8988T (cell line): ENCODE results near the gene INKA1.
"Not testable (repeated sequence)": the region's sequence is repeated elsewhere in the genome, so short reads cannot be mapped to it uniquely, and the experiment has no call there.

Experiments used
- DNase-seq: peaks from one replicate; pipeline ENCODE4 v3.0.0; 2011

Gene INKA1

DNA sequence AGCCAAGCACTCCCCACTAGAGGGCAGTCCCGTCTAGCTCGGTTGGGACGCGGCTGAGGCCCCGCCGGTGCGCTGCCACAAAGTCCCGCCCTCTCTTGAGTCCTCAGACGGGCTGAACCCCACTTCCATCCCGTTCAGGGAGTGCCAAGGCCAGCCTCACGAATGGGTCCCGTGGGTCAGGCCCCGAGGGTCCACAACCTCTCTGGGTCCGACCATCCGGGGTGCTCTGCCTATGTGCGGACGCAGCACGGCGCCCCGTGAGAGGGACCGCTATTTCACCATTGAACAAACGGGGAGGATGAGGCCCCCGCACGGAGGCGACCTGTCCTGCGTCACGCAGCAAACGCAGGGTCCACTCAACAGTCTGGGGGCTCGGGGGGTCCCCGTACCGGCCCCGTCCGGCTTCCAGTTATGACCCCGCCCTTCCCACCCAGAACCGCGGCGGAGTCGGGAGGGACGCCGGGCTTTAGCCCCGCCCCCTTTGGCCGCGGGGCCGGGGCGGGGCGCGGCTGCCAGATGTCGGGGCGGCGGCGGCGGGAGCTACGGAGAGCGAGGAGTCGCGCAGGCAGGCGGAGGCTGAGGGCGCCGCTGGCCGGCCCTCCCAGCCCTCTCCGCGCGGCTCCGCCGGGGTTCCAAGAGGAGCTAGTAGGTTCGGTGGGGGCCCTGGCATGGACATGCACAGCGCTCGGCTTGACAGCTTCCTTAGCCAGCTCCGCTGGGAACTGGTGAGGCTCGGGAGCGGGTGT, at the start of gene INKA1:
Gene INKA1, plus strand, starts transcription at position 543 of the 746 bp plus-strand sequence. Its CDS starts 132 bp downstream, at position 675.
- DNase-seq = peak; percentile 94

- DNase-seq = no peak
These were observed 48.5 kb upstream of the INKA1 start for GRCh38 chr3:49754536-49754935.

GRCh38 chr3:49756036-49756435, 47.0 kb upstream of the INKA1 start:
- DNase-seq = no peak

- no peak for DNase-seq
These were observed 45.9 kb upstream of the INKA1 start for GRCh38 chr3:49757197-49757596.

DNA sequence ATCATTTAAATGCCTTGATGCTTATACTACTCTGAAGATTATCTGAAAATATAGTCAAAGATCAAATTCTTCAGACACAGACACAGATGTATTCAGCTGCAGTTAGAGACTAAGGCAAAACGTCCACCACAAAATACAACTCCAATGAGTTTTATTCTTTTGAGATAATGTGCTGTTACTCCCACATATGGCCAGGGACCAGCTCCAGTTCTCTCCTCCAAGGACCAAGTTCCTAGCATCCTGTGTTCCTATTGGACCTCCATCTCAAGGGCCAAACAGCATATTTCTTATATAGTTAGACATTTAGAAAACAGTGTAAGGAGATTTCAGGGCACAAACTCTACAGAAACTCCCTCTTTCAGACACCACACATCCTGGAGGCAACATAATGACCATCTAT, 43.8 kb upstream of the INKA1 start:
- no peak for DNase-seq

DNA sequence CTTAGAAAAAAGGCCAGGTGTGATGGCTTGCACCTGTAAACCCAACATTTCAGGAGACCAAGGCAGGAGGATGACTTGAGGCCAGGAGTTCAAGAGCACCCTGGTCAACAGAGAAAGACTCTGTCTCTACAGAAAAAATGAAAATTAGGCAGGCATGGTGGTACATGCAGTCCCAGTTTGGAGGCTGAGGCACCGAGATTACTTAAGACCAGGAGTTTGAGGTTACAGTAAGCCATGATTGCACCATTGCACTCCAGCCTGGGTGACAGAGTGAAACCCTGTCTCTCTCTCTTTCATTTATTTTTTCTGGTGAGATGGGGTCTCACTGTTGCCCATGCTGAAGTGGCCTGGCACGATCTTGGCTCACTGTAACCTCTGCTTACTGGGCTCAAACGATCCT, 41.4 kb upstream of the INKA1 start:
- no peak for DNase-seq

DNA sequence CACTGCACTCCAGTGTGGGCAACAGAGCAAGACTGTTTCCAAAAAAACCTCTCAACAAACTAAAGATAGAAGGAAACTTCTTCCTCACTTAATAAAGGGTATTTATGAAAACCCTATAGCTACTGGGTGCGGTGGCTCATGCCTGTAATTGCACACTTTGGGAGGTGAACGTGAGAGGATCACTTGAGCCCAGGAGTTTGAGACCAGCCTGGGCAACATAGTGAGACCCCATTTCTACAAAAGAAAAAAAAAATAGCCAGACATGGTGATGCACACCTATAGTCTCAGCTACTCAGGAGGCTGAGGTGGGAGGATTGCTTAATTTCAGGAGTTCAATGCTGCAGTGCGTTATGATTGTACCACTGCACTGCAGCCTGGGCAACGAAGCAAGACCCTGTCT, 39.1 kb upstream of the INKA1 start:
- no peak for DNase-seq

DNA sequence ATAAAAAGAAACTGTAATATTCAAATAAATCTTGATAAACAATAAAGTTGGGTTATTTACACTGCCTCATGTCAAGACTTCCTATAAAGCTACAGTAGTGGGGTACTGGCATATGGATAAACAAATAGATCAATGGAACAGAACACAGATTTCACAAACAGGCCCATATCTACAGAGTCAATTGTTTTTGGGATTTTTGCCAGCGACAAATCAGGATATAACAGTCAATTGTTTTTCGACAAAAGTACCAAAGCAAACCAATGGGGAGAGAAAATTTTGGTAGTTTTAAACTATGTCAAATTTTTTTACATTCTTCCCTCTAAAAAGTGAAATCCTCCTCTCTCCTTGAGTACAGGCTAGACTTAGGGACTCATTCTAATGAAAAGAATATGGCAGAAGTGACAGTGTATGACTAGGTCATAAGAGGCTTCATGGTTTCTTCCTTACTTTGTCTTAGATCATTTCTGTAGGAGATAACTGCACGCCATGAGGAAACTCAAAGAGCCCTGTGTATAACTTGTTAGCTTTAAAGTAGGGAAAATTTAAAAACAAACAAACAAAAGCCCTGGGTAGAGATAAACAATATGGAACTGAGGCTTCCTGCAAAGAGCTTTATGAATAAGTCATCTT, 33.7 kb upstream of the INKA1 start:
- no peak for DNase-seq

GRCh38 chr3:49769926-49770325, 33.1 kb upstream of the INKA1 start:
- no peak for DNase-seq

DNA sequence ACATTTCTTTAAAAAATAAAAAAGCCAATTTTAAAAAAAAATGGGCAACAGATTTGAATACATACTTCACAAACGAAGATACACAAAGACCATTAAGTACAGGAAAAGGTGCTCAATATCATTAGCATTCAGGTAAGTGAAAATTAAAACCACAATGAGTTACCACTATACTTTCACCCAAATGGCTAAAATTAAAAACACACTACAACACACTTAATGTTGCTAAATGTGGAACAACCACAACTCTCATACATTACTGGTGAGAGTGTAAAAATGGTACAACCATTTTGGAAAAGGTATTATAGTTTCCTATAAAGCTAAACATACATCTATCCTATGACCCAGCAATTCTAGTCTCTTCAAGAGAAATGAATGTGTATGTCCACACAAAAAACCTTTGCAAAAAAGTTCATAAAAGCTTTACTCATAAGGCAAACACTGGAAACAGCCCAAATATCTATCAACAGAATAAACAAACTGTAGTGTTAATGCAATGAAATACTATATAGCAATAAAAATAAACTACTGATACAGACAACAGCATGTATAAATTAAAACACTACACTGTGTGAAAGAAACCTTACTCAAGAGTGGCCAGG, 31.6 kb upstream of the INKA1 start:
- DNase-seq = no peak

DNA sequence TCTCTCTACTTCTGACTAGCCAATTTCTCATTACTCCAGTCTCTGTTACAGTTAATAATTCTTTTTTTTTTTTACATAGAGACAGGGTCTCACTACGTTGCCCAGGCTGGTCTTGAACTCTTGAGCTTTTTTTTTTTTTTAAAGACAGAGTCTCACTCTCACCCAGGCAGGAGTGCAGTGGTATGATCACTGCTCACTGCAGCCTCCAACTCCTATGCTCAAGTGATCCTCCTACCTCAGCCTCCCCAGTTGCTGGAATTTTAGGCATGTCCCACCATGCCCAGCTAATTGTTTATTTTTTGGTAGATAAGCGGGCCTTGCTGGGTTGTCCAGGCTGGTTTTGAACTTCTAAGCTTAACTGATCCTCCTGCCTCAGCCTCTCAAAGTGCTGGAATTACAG, 30.4 kb upstream of the INKA1 start:
- DNase-seq = no peak

GRCh38 chr3:49775538-49775937, 27.5 kb upstream of the INKA1 start:
- no peak for DNase-seq

DNA sequence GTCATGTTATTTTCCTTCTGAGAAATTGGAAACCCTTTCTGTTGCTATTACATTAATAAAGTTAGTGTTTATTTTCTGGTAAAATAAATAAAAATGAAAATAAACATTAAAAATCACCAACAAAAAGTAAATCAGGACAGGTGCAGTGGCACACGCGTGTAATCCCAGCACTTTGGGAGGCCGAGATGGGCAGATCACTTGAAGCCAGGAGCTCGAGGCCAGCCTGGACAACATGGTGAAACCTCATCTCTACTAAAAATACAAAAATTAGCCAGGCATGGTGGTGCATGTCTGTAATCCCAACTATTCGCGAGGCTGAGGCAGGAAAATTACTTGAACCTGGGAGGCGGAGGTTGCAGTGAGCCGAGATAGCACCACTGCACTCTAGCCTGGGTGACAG, 27.0 kb upstream of the INKA1 start:
- not testable (repeated sequence) for DNase-seq

DNA sequence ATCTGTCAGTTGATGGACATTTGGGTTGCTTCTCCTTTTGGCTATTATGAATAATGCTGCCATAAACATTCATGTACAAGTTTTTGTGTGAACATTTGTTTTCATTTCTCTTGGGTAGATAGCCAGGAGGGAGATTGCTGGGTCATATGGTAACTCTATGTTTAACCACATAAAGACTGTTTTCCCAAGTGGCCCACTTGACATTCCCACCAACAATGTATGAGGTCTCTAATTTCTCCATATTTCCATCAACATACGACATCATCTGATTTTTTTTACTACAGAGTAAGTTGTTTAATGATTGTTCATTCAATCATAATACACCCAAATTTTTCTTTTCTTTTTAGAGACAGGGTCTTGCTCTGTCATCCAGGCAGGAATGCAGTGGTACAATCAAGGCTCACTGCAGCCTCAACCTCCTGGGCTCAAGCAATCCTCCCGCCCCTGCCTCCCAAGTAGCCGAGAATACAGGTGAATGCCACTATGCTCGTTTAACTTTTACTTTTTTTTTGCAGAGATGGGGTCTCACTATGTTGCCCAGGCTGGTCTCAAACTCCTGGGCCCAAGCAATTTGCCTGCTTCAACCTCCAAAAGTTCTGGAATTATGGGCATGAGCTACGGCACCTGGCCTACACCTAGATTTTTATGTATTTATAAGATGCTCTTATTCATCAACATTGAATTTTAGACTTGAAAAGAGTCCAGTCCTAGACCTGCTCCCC, 23.5 kb upstream of the INKA1 start:
- DNase-seq = no peak

DNA sequence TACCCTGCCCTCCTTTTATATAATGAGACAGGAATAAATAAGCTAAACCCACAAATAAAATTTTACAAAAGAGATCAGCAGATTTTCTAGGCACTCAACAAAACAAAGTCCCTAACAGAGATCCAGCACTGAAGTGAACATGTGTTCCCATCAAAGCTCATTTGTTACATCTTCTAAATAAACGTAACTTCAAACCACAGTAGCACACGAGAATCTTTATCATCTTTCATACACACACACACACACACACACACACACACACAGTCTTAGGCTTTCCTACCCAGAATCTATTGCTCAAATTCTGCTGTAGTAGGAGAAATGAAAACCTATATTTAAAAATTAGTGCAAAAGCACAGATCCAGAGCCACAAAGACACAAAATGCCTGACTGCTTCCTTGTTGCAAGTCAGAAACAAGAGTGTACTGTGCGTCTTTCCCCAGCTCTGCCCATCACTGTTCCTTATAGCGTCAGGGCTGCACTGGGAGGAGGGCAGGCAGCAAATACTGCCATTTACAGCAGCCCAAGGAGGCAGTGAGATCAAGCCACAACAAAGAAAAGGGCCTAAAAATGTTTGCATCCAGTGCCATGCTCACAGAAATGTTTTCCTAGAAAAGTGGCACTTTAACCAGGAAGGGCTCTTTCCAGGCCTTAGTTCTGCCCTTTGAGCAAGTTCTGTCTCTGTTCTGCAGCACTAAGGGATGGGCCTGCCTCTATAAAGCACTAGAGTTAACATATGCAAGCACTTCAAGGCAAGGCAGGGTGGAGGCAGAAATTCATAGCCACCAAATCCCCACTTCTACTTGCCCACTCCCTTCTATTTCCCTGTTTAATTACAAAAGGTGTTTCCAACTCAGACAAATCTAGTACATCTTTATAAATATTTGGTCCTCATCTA, 22.7 kb upstream of the INKA1 start:
- DNase-seq = no peak

- not testable (repeated sequence) for DNase-seq
These were observed 22.1 kb upstream of the INKA1 start for GRCh38 chr3:49780975-49781365.

- DNase-seq = no peak
These were observed 21.5 kb upstream of the INKA1 start for GRCh38 chr3:49781415-49782199.

DNA sequence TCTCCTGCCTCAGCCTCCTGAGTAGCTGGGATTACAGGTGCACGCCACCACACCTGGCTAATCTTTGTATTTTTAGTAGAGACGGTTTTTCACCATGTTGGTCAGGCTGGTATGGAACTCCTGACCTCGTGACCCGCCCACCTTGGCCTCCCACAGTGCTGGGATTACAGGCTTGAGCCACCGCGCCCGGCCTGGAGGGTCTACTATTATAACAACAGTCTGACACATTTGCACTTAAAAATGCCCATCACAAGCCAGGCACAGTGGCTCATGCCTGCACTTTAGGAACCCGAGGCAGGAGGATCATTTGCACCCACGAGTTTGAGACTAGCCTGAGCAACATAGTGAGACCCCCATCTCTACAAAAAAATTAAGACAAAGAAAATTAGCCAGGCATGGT, 20.8 kb upstream of the INKA1 start:
- not testable (repeated sequence) for DNase-seq

GRCh38 chr3:49785565-49786356, 17.3 kb upstream of the INKA1 start:
- DNase-seq = peak; percentile 38

GRCh38 chr3:49786357-49787181, 16.5 kb upstream of the INKA1 start, which contains the start of gene IP6K1:
TSS of gene IP6K1 (minus strand) at chr3:49786542. CDS start at chr3:49748040, 38,502 bp downstream.
- peak; percentile 100 for DNase-seq
